ENCODE data around the gene MYO10.

MYO10 gene

GRCh38 chr5:16913187-16914107 is 22.6 kb downstream of the MYO10 start:
- H3K27ac Mint-ChIP-seq = peak overlapping the region; percentile 34
- H3K36me3 Mint-ChIP-seq (ENCODE audit: low read depth) = peaks cover 81% of the 10 kb centered on the region
- H3K9me3 Mint-ChIP-seq = peaks cover 32% of the 10 kb centered on the region
- H3K4me1 Mint-ChIP-seq = peaks cover 46% of the 10 kb centered on the region
- H3K27me3 Mint-ChIP-seq (ENCODE audit: low read depth, poor library complexity) = no peaks in the 10 kb centered on the region
- no peak overlapping the region for H3K4me3 Mint-ChIP-seq
- TF ChIP-seq, protein P1, sequence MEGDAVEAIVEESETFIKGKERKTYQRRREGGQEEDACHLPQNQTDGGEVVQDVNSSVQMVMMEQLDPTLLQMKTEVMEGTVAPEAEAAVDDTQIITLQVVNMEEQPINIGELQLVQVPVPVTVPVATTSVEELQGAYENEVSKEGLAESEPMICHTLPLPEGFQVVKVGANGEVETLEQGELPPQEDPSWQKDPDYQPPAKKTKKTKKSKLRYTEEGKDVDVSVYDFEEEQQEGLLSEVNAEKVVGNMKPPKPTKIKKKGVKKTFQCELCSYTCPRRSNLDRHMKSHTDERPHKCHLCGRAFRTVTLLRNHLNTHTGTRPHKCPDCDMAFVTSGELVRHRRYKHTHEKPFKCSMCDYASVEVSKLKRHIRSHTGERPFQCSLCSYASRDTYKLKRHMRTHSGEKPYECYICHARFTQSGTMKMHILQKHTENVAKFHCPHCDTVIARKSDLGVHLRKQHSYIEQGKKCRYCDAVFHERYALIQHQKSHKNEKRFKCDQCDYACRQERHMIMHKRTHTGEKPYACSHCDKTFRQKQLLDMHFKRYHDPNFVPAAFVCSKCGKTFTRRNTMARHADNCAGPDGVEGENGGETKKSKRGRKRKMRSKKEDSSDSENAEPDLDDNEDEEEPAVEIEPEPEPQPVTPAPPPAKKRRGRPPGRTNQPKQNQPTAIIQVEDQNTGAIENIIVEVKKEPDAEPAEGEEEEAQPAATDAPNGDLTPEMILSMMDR (IDR thresholded peaks at IDR 0.05) = no peak
- no peak for DNase-seq

- Mint-ChIP-seq H3K27ac (no peak overlapping the region), H3K4me1 (peaks cover 36% of the 10 kb centered on the region), H3K27me3 (ENCODE audit: low read depth, poor library complexity) (no peaks in the 10 kb centered on the region), H3K4me3 (no peak overlapping the region), H3K9me3 (peaks cover 32% of the 10 kb centered on the region), H3K36me3 (ENCODE audit: low read depth) (peaks cover 80% of the 10 kb centered on the region)
- TF ChIP-seq, protein P1 (IDR thresholded peaks at IDR 0.05) = no peak
- no peak for DNase-seq
Measured at GRCh38 chr5:16912080-16912479, 24.0 kb downstream of the MYO10 start.

DNA sequence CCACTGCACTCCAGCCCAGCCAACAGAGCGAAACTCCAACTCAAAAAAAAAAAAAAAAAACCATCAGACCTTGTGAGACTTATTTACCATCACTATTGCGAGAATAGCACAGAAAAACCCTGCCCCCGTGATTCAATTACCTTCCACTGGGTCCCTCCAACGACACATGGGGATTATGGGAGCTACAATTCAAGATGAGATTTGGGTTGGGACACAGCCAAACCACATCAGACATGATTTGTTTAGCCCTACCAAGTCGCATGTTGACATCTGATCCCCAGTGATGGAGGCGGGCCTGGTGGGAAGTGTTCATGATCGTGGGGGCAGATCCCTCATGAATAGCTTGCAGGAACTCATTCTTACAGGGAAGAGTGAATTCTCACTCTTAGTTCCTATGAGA is 26.6 kb downstream of the MYO10 start:
- no peaks in the 10 kb centered on the region for H3K27me3 Mint-ChIP-seq (ENCODE audit: low read depth, poor library complexity)
- H3K4me3 Mint-ChIP-seq = no peak overlapping the region
- TF ChIP-seq, protein P1 (IDR thresholded peaks at IDR 0.05) = no peak
- peaks cover 44% of the 10 kb centered on the region for H3K4me1 Mint-ChIP-seq
- DNase-seq = no peak
- peaks cover 73% of the 10 kb centered on the region for H3K36me3 Mint-ChIP-seq (ENCODE audit: low read depth)
- peak overlapping the region; percentile 29 for H3K27ac Mint-ChIP-seq
- peaks cover 40% of the 10 kb centered on the region for H3K9me3 Mint-ChIP-seq

DNA sequence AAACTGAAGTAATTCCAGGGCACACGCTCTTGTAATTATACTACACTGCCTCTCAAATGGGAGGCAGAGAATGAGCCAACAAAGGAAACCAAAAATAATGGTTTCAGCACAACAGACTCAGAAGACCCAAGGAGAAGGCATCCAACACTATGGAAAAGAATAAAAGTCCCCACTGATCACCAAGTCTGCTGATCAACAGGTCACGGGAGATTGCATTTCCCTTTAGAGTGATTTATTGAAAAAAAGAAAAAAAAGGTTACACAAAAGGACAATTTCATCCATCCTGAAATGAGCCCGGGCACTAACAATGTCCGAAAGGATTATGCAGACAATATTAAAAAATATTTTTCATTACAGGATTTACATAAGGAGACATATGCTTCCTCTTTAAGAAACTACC is 28.8 kb downstream of the MYO10 start:
- TF ChIP-seq, protein P1 (IDR thresholded peaks at IDR 0.05) = no peak
- Mint-ChIP-seq H3K27ac (peak overlapping the region; percentile 88), H3K4me3 (no peak overlapping the region), H3K4me1 (peaks cover 46% of the 10 kb centered on the region), H3K36me3 (ENCODE audit: low read depth) (peaks cover 66% of the 10 kb centered on the region), H3K9me3 (peaks cover 38% of the 10 kb centered on the region), H3K27me3 (ENCODE audit: low read depth, poor library complexity) (no peaks in the 10 kb centered on the region)
- DNase-seq = no peak

DNA sequence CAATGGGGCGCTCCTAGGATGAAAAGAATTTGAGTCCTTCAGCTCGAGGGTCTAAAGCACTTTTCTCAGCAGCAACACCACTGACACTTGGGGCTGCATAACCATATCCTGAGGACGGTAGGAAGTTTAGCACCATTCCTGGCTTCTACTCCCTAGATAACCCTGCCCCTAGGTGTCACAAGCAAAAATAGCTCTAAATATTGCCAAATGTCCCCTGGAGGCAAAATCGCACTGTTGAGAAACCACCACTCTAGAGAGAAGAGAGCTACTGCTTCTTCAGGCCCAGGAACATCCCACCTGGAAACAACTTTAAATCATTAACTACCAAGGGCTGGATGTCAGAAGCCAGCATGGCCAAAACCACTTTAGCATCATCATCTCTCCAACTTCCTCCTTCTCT is 29.8 kb downstream of the MYO10 start:
- TF ChIP-seq, protein P1 (IDR thresholded peaks at IDR 0.05) = no peak
- H3K4me1 Mint-ChIP-seq = peaks cover 51% of the 10 kb centered on the region
- H3K36me3 Mint-ChIP-seq (ENCODE audit: low read depth) = peaks cover 59% of the 10 kb centered on the region
- H3K9me3 Mint-ChIP-seq = peaks cover 34% of the 10 kb centered on the region
- H3K27me3 Mint-ChIP-seq (ENCODE audit: low read depth, poor library complexity) = no peaks in the 10 kb centered on the region
- no peak overlapping the region for H3K27ac Mint-ChIP-seq
- DNase-seq = no peak
- no peak overlapping the region for H3K4me3 Mint-ChIP-seq
